IPS DF 19.7 (cell line): ENCODE measurements around the gene CD58.
"Not testable (repeated sequence)": the region's sequence is repeated elsewhere in the genome, so short reads cannot be mapped to it uniquely, and the experiment has no call there.

Experiments
- DNase-seq: peaks from one replicate; pipeline ENCODE4 v3.0.0-alpha.2; 2013; ENCODE audit warnings: low read depth, low spot score

Gene CD58

DNA sequence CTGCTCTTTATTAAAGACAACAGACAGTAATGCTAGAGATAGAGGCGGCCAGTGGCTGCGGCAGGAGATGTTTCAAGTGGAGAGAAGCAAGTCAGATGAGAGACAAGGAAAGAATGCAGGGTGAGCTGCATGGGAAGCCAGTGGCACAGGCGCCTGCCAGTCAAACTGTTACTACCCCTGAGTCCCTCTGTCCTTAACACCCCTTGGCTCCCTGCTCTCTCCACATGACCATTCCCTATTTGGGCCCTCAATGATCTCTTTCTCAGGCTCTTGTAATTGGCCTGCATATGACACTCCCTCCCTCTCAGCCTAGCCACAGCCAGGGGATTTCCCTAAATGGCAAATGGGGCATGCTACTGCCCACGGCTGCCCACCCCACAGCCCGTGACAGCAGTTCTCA, 22.6 kb upstream of the CD58 start:
- DNase-seq: not testable (repeated sequence)

GRCh38 chr1:116591951-116592605, 21.3 kb upstream of the CD58 start:
- not testable (repeated sequence) for DNase-seq

- DNase-seq: not testable (repeated sequence)
Observed at GRCh38 chr1:116591006-116591950, 20.5 kb upstream of the CD58 start.

DNA sequence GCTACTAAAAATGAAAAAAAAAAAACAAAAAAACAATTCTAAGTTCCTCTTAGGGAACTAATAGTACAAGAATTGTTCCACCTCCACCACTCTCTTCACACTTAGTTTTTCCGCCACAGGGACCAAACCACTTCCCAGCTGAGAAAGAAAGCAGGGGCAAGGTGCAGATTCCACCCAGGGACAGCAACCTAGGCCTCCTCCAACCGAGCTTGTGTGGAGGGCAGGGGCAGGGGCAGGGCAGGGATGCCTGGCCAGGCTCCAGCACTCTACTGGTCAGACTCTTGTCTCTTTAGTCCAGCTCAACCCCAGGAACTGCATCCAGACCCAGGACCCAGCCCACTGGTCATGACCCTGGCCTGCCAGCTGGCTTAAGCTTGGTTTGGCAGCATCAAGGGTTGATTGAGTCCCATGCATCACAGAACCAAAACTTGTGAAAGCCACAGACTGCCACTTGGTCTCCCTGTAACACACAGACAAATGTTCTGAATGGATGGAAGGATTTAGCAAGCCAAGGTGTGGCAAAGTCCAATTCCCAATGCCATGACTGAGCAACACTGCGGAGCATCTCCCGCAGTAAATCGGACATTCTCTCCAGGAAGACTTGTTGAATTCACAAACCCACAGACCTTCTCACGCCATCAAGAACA, 19.7 kb upstream of the CD58 start:
- not testable (repeated sequence) for DNase-seq

DNA sequence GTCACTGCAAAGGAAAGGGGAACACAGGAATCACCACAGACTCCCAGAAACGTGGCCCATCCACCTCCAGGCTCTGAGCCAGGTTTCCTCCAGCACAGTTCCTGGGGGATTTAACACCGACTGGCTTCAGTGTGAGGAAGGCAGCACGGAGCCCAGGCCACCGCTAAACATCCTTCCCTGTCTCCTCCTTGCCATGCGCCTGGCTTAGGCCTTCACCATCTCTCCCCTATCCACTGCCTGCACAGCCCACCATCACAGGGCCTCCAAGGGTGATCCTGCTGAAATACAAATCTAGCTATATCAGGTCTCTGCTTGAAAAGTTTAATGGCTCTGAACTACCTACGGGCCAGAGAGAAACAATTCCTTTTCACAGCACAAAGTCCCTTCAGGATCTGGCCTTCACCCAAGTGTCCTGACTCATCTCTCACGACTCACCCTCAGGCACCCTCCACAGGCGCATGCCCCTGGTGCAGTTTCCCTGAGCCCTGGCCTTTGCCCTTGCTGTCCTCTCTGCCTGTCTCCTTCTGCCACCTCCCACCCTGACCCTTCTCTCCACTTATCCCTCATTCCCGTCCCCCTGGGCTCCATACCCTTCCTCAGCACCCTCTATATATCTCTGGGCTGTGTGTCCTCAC, 18.4 kb upstream of the CD58 start:
- not testable (repeated sequence) for DNase-seq

GRCh38 chr1:116587501-116588227, 16.8 kb upstream of the CD58 start:
- DNase-seq: no peak

DNA sequence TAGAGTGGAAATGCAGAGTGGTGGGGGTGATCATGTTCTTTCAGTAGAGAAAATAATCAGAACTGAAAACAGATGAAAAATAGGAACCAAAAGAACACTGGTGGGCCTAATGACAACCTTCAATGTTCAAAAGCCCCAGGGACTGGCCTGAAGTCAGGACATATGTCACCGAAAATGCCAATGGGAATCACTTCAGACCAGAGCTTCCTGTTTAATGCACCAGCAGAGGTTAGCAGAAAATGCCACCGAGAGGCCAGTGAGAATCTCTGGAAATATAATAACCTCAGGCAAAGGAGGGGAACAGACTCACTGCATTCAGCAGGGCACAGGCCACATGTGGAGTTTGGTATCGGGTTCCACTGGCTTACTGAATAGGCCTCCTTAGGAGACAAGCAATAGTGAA, 15.9 kb upstream of the CD58 start:
- no peak for DNase-seq

GRCh38 chr1:116585886-116586285, 15.1 kb upstream of the CD58 start:
- DNase-seq: no peak

GRCh38 chr1:116581323-116581885, 10.6 kb upstream of the CD58 start:
- DNase-seq: no peak

DNA sequence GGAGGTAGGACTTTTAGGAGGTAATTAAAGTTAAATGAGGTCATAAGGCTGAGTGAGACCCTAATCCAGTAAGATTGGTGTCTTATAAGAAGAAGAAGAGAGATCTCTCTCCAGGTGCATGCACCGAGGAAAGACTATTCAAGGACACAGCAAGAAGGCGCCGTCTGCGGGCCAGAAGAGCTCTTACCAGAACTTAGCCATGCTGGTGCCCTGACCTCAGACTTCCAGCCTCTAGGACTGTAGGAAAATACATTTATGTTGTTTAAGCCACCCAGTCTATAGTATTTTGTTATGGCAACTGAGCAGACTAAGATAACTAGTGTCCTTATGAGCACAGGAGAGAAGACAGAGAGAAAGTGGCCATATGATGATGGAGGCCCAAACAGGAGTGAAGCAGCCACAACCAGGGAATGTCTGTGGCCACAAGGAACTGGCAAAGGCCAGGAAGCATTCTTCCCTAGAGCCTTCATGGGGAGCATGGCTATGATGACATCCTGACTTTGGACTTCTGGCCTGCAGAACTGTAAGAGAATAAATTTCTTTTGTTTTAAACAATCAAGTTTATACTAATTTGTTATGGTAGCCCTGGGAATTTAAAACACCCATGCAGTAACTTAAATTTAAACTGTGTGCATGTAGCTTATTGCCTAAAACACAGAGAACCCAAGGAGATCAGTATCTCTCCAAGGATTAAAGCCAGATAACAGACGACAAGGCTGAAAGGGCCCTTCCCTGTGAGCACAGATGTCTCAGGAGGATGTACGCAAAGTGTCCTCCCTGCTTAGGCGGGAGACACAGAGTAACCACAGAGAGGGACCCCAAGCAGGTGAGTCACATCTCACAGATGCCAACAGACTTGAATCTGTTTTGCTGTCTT, 9.9 kb upstream of the CD58 start:
- DNase-seq: no peak

DNA sequence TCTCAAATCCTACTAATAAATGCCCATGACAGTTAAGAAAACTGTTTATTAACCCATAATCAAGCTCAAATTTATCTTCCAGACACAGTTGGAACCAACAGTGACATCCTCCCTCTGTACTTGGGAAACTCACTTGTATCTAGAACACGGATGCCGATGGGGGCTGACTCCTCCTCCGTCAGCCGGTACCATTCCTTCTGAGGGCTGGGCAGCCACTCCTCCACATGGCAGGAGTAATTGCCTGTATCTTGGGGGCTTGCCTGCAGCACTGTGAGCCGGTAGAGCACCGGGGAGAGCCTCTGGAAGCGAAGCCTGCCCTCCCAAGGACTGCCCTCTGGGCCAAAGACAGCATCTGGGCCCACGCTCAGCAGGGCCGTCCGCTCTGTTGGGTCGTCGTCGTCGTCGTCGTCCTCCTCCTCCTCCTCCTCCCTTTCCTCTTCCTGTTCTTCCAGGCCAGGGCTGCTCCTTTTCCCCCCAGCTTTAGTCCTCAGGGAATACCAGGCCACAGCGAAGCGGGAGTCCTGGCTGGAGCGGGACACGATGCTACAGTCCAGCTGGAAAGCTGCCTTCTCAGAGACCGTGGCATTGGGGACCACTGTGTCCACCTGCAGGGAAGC, 8.5 kb upstream of the CD58 start:
- DNase-seq: no peak

DNA sequence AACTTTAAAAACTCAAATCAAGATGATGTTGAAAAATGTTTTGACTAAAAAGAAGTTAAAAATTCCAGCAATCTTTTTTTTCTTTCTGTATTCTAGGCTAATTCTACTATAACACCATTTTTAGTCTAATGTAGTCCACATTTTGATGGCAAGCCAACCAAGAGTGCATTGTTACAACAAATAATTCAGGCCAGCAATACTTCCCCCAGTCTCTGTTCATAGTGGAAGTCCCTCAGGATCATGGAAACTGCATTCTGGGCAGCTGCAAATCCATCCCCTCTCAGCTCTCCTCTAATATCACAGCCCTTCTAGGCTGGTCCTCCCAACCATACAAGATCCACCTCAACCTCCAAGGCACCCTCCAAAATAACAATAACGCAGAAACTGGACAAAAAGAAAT, 7.8 kb upstream of the CD58 start:
- DNase-seq: no peak

DNA sequence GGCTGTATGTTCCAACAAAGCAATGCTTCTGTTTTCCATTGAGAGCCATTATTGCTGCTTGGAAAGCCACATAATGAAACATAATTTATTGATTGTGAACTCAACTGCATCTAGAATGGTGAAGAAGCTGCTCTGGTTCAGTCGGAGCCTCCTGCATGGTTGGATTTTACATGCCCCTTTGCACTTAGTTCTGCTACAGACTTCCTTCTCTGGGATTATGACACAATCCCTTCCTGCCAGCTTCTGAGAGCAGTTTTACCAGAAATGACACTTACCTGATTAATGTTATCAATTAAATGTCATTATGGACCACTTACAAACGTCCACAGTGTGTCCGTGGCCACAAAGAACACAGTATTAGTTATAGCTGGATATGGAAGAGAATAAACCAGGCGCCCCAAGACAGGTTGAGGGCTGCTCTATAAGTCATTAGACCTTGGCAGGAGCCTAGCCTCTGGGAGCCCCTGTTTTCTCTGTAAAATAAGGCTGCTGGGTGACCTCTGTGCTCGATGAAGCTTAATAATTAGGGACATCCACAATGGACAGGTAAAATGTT, 7.0 kb upstream of the CD58 start:
- DNase-seq: no peak

DNA sequence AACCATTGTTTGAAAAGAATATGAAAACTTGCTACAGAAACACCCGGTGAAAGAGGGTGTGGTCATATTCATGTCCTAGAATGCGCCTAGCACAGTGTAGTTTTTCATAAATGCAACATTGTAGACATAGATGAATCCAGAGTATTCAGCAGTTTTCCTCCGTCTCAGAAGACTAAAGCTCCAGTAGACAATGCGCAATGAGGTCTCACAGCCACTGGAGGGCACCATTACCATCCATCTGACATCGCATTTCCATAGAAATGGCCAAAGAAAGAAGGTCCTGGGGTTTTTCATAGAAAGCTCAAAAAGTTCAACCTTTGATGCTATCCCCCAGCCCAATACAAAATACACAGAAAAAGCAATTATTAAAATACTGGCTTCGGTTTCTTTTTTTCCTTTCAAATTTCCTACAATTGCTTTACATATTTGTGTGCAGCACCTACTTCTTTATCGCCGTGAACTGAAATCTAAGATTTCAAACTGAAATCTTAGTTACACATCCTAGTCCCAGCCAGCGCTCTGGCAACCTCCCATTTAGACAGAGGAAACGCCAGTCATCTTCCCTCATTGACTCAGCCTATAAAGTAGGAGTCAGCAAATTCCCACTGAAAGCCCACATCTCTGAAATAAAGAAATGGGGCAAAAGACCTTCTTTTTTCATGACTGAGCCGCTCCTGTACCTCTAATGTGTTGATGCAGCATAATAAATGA, 3.9 kb upstream of the CD58 start:
- no peak for DNase-seq

DNA sequence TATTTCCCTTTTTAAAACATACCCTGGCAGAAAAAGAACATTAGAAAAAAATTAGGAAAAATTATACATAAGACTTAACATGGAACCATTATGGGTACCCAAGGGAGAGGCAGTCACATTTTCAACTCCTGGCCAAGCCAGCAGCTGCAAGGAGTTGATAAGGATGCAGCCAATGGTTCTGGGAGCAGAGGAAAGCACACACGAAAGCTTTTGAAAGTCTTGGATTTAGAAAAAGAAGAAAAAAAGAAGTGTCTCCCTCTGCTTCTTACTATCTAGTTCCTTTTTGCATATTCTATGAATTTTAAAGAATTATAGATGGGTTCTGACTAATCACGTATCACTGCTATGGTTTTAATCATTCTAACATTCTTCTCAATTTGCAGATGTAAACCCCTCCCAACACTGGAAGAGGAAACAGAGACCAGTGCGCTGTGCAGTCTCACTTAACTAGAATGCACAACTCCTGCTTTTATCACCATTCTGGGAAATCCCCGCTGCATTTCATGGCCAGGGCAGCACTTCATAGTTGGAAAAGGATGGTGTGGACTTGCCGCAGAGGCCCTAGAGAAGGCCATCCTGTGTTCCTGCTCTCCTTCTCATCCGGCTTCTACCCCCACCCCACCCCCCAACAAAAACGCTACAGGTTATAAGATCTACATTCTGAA, 2.7 kb upstream of the CD58 start:
- DNase-seq: no peak

DNA sequence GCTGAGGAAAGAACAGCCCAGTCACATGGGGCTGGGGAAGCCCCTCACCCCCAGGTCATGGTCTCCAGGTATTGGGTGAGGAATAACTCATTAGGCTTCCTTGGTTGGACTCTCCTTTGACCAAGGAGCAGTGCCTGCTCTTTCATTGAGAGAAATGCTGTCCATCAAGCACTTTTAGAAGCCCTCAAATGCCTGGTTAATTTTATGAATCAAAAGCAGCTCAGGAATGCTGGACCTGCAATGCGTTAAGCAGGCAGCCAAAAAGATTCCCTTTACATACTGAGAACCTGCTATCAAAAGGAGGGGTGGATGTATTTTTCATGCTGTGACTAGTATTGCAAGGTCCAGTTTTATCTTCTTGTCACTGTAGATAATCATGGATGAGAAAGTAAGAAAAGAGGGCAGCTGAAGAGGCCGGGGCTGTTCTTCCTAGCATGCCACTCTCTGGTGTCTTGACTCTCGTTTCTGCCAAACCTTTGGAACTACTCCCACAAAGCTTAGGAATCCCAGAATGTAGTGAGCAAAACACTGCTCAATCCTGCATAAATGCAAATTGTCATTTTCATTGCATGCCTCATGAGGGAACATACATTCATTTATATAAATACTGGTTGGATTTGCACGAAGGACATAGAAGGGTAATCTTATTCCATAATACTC, 2.1 kb upstream of the CD58 start:
- no peak for DNase-seq

GRCh38 chr1:116572099-116572498, 1.3 kb upstream of the CD58 start:
- DNase-seq: no peak
